Stimulated activated naive CD8-positive, alpha-beta T cell treated with anti-CD3 and anti-CD28 coated beads, Interleukin-15, amount 100 ng/mL, for 72 hours (primary cell): ENCODE measurements around the gene CACNA1D.

ENCODE experiments used
- ATAC-seq: fragments of 150-1000 bp; cut with Tn5 transposase; 2 replicates; pipeline ENCODE4 v1.10.0; 2021; ENCODE audit warnings: mild to moderate bottlenecking, moderate library complexity
- DNase-seq, 2 donors: peaks; one replicate each; pipeline ENCODE4 v3.0.0; 2021 to 2022
- H3K27ac Mint-ChIP-seq, 2 donors: one replicate each; pipeline ENCODE4 v1.8.0; 2022; ENCODE audit warnings: mild to moderate bottlenecking in 2 of 2, mixed read lengths in 2 of 2, moderate library complexity in 2 of 2
- H3K27me3 Mint-ChIP-seq: one replicate; pipeline ENCODE4 v1.8.0; 2022; ENCODE audit warnings: mixed read lengths
- H3K4me1 Mint-ChIP-seq: one replicate; pipeline ENCODE4 v1.8.0; 2022; ENCODE audit warnings: mild to moderate bottlenecking, mixed read lengths
- H3K4me3 Mint-ChIP-seq, 2 donors: one replicate each; pipeline ENCODE4 v1.8.0; 2022; ENCODE audit warnings: mild to moderate bottlenecking in 2 of 2, mixed read lengths in 2 of 2, moderate library complexity in 1 of 2
- H3K9me3 Mint-ChIP-seq, 2 donors: one replicate each; pipeline ENCODE4 v1.8.0; 2022; ENCODE audit warnings: mixed read lengths in 2 of 2

Gene CACNA1D

GRCh38 chr3:53716998-53717397, 222.6 kb downstream of the CACNA1D start:
- no peak overlapping the region for H3K4me3 Mint-ChIP-seq
- ATAC-seq (no peak), DNase-seq (no peak)
- no peak overlapping the region for H3K27ac Mint-ChIP-seq
- H3K4me1 Mint-ChIP-seq = no peaks in the 10 kb centered on the region
- H3K27me3 Mint-ChIP-seq = no peaks in the 10 kb centered on the region
- H3K9me3 Mint-ChIP-seq = no peaks in the 10 kb centered on the region

- Mint-ChIP-seq H3K4me1 (no peaks in the 10 kb centered on the region), H3K4me3 (no peak overlapping the region), H3K27ac (no peak overlapping the region), H3K9me3 (no peaks in the 10 kb centered on the region), H3K27me3 (peaks cover 3% of the 10 kb centered on the region)
- DNase-seq (no peak), ATAC-seq (peak; percentile 33)
These were observed 224.1 kb downstream of the CACNA1D start for GRCh38 chr3:53718462-53718861.

DNA sequence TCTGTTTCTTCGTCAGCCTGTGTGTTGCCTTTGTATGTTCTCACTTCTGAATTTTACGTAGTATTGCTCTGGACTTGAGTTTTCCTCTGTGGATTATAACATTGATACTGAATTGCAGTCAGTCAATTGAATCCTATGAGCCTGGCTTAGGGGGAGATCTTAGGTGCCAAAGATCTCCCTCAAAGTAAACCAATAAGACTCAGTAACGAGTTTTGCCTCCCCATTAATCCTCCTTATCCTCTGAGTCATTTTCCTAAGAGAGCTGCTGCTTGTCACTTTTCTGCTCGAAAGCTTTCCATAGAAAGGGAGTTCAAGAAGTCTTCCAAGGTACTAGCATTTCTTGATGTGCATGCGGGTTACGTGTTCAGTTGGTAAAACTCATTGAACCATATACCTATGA, 225.4 kb downstream of the CACNA1D start:
- Mint-ChIP-seq H3K9me3 (no peaks in the 10 kb centered on the region), H3K27me3 (peaks cover 14% of the 10 kb centered on the region), H3K27ac (peak overlapping the region in 1 of 2 donors; percentile 24), H3K4me1 (no peaks in the 10 kb centered on the region), H3K4me3 (no peak overlapping the region)
- no peak for DNase-seq
- no peak for ATAC-seq

GRCh38 chr3:53721187-53722119, 227.0 kb downstream of the CACNA1D start:
- Mint-ChIP-seq H3K4me3 (no peak overlapping the region), H3K27ac (no peak overlapping the region), H3K9me3 (no peaks in the 10 kb centered on the region), H3K27me3 (peaks cover 28% of the 10 kb centered on the region), H3K4me1 (no peaks in the 10 kb centered on the region)
- DNase-seq (no peak), ATAC-seq (no peak)

GRCh38 chr3:53724566-53724965, 230.2 kb downstream of the CACNA1D start:
- Mint-ChIP-seq H3K27me3 (peaks cover 28% of the 10 kb centered on the region), H3K27ac (no peak overlapping the region), H3K9me3 (no peaks in the 10 kb centered on the region), H3K4me3 (no peak overlapping the region), H3K4me1 (no peaks in the 10 kb centered on the region)
- DNase-seq = no peak
- ATAC-seq = no peak

GRCh38 chr3:53725387-53725995, 231.1 kb downstream of the CACNA1D start:
- DNase-seq (no peak), ATAC-seq (no peak)
- no peak overlapping the region for H3K4me3 Mint-ChIP-seq
- no peak overlapping the region for H3K27ac Mint-ChIP-seq
- no peaks in the 10 kb centered on the region for H3K4me1 Mint-ChIP-seq
- H3K27me3 Mint-ChIP-seq = peaks cover 28% of the 10 kb centered on the region
- H3K9me3 Mint-ChIP-seq = no peaks in the 10 kb centered on the region

GRCh38 chr3:53726643-53727042, 232.2 kb downstream of the CACNA1D start:
- no peak overlapping the region for H3K4me3 Mint-ChIP-seq
- no peaks in the 10 kb centered on the region for H3K4me1 Mint-ChIP-seq
- H3K27me3 Mint-ChIP-seq = peaks cover 28% of the 10 kb centered on the region
- H3K9me3 Mint-ChIP-seq = no peaks in the 10 kb centered on the region
- DNase-seq = no peak
- no peak overlapping the region for H3K27ac Mint-ChIP-seq
- ATAC-seq = no peak

DNA sequence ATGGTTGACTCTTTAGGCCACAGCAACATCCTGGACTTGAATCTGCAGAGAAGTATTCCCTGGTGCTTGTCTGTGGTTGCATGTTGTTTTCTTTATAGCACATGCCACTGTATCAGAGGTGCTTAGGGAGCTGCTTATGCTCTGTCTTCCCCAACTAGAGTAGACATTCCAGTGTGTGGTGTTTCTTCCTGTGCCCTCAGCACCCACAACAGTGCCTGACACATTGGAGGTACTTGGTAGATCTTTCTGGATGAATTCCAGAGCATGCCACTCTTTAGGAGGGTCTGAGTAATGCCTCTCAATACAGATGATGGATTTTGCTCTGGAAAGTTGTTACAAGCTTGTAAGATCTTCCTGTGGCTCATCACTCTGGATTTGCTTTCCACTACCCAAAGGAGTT, 234.2 kb downstream of the CACNA1D start:
- H3K4me1 Mint-ChIP-seq = no peaks in the 10 kb centered on the region
- H3K4me3 Mint-ChIP-seq = no peak overlapping the region
- ATAC-seq (no peak), DNase-seq (no peak)
- no peaks in the 10 kb centered on the region for H3K9me3 Mint-ChIP-seq
- peaks cover 38% of the 10 kb centered on the region for H3K27me3 Mint-ChIP-seq
- no peak overlapping the region for H3K27ac Mint-ChIP-seq

DNA sequence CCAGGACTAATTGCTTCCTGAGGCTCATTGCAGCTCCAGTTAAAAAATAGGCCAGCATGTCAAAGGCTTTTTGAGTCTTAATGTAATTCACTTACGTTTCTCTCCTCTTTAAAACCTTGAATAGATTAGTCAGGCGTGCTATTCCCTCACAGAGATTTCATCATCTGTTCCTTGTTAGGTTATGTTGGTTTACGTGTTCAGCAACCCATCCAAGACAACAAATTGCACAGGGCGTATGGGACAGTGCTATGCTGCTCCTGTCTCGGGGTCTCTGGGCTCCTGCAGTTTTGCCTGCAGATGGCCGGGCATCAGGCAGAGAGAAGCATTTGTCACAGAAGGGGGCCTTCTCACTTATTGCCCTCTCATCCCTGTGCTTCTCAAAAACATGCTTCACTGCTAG, 234.7 kb downstream of the CACNA1D start:
- Mint-ChIP-seq H3K4me1 (no peaks in the 10 kb centered on the region), H3K9me3 (no peaks in the 10 kb centered on the region), H3K4me3 (no peak overlapping the region), H3K27ac (no peak overlapping the region), H3K27me3 (peaks cover 33% of the 10 kb centered on the region)
- DNase-seq = no peak
- ATAC-seq = no peak

DNA sequence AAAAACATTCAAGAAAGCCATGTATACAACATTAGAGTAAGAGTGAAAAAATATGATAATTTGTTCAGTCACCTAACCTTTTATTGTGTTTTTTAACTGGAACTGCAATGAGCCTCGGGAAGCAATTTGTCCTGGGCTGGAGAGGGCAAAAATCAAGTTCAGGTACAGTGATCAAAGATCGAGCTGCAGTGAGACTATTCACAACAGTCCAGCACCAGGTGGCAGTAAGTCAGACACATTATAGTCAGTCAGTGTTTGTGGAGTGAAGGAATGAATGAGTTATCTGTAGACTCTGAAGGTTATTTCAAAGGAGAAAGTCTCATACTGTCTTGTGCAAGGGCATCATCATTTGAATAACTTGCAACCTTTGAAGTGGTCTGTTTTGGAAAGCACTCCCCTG, 235.2 kb downstream of the CACNA1D start:
- Mint-ChIP-seq H3K27ac (no peak overlapping the region), H3K4me3 (no peak overlapping the region), H3K9me3 (no peaks in the 10 kb centered on the region), H3K4me1 (no peaks in the 10 kb centered on the region), H3K27me3 (peaks cover 29% of the 10 kb centered on the region)
- ATAC-seq = peak; percentile 50
- DNase-seq = no peak

DNA sequence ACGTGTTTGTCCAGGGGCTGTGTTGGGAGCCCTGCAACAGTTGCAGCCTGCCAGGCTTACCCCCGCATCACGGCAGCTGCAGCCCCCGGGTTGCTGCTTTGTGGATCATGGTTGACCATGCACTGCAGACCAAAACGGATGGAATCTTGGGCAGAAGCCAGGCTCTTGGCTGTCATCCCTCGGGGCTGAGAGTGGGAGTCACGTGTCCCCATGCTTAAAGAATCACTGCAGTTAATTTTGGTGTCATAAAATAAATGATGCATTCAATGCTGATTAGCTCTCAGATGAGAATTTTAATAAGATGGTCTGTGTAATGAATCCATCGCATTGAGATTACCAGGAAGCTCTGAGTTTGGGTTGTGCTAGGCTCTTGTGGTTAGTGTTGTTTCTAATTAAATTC, 236.2 kb downstream of the CACNA1D start:
- Mint-ChIP-seq H3K4me3 (no peak overlapping the region), H3K4me1 (no peaks in the 10 kb centered on the region), H3K27me3 (peaks cover 21% of the 10 kb centered on the region), H3K27ac (no peak overlapping the region), H3K9me3 (no peaks in the 10 kb centered on the region)
- DNase-seq (no peak), ATAC-seq (no peak)

- H3K27ac Mint-ChIP-seq = peak overlapping the region in 1 of 2 donors; percentile 93
- DNase-seq (no peak), ATAC-seq (no peak)
- no peaks in the 10 kb centered on the region for H3K4me1 Mint-ChIP-seq
- no peak overlapping the region for H3K4me3 Mint-ChIP-seq
- peaks cover 15% of the 10 kb centered on the region for H3K27me3 Mint-ChIP-seq
- no peaks in the 10 kb centered on the region for H3K9me3 Mint-ChIP-seq
These were observed 237.7 kb downstream of the CACNA1D start for GRCh38 chr3:53731934-53732624.

GRCh38 chr3:53733446-53733845, 239.0 kb downstream of the CACNA1D start:
- H3K4me3 Mint-ChIP-seq = no peak overlapping the region
- DNase-seq = no peak
- no peaks in the 10 kb centered on the region for H3K9me3 Mint-ChIP-seq
- no peak for ATAC-seq
- no peaks in the 10 kb centered on the region for H3K4me1 Mint-ChIP-seq
- H3K27ac Mint-ChIP-seq = no peak overlapping the region
- peaks cover 15% of the 10 kb centered on the region for H3K27me3 Mint-ChIP-seq

DNA sequence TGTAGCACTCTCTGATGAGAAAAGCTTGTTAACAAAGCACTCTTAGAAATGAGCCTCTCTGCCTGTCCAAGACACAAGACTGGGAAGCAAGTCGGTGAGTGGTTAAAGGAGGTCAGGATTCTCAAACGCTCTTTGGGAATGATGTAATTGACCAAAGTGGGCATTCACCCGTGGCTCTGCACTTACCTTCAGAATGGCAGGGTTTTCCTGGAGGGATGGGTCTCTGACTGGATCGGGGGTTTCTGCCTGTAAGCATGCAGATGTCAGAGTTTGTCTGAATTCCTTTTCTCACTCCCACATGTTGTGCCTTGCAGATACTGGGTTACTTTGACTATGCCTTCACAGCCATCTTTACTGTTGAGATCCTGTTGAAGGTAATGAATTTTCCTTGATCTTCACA, 245.6 kb downstream of the CACNA1D start:
- DNase-seq (no peak), ATAC-seq (no peak)
- Mint-ChIP-seq H3K4me3 (no peak overlapping the region), H3K27me3 (no peaks in the 10 kb centered on the region), H3K4me1 (no peaks in the 10 kb centered on the region), H3K9me3 (no peaks in the 10 kb centered on the region), H3K27ac (no peak overlapping the region)

GRCh38 chr3:53740956-53741355, 246.5 kb downstream of the CACNA1D start:
- H3K4me1 Mint-ChIP-seq = no peaks in the 10 kb centered on the region
- no peak overlapping the region for H3K27ac Mint-ChIP-seq
- H3K9me3 Mint-ChIP-seq = no peaks in the 10 kb centered on the region
- ATAC-seq (no peak), DNase-seq (no peak)
- H3K27me3 Mint-ChIP-seq = no peaks in the 10 kb centered on the region
- no peak overlapping the region for H3K4me3 Mint-ChIP-seq

DNA sequence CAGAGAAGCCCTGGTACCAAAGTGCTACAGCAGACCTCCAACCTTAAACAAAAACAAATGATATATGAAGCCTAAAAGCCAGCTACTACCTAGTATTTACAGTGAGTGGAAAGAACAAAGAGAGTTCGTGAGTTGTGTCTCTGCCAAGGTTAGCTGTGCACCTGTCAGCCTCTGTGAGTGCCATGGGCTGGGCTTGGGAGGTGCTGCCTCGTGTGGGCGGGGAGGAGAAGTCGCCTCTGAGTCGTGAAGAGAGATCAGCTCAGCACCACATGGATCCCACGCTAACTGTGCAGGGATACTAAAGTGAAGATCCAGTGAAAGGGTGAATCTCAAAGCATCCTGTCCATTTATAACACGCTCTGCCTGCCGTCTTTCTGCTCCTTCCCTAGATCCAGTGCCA, 249.9 kb downstream of the CACNA1D start:
- Mint-ChIP-seq H3K27me3 (peaks cover 13% of the 10 kb centered on the region), H3K4me1 (no peaks in the 10 kb centered on the region), H3K27ac (no peak overlapping the region), H3K4me3 (no peak overlapping the region), H3K9me3 (no peaks in the 10 kb centered on the region)
- ATAC-seq = no peak
- no peak for DNase-seq
